Measurements from ENCODE around the gene CPSF4.

DNA sequence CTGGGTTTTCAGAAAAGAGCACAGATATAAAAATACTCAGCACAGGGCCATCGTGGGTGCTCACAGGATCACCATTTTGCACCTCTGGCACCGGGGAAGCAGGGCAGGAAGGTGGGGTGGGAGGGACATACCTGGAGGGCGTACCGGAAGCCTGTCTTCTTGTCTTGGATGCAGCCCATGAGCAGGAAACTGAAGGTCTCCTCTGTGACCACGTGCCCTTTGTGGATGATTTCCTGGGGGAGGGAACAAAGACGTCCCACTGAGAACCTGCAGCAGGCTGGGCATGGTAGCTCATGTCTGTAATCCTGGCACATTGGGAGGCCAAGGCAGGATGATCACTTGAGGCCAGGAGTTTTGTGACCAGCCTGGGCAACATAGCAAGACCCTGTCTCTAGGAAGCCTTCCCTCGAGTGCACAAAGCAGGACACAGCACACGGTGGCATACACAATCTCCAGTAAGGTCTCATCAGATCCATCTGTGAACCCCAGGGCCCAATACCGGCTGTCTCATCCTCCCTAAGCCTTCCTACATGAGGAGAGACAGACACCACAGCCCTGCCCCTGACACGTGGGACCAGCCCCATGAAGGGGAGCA is 9.7 kb upstream of the CPSF4 start:
- TF ChIP-seq, protein P1, sequence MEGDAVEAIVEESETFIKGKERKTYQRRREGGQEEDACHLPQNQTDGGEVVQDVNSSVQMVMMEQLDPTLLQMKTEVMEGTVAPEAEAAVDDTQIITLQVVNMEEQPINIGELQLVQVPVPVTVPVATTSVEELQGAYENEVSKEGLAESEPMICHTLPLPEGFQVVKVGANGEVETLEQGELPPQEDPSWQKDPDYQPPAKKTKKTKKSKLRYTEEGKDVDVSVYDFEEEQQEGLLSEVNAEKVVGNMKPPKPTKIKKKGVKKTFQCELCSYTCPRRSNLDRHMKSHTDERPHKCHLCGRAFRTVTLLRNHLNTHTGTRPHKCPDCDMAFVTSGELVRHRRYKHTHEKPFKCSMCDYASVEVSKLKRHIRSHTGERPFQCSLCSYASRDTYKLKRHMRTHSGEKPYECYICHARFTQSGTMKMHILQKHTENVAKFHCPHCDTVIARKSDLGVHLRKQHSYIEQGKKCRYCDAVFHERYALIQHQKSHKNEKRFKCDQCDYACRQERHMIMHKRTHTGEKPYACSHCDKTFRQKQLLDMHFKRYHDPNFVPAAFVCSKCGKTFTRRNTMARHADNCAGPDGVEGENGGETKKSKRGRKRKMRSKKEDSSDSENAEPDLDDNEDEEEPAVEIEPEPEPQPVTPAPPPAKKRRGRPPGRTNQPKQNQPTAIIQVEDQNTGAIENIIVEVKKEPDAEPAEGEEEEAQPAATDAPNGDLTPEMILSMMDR (IDR thresholded peaks at IDR 0.05; ENCODE audit: low read depth, low read length) = no peak
- no peak for TF ChIP-seq POLR2A (IDR thresholded peaks at IDR 0.05; ENCODE audit: extremely low read depth, insufficient read length)
